ENCODE measurements around the gene KLHL3.

The KLHL3 gene

GRCh38 chr5:137708796-137709559 is 26.9 kb downstream of the KLHL3 start:
- DNase-seq, result peak in 1 of 56 donors; percentile 3

GRCh38 chr5:137708062-137708461 is 27.8 kb downstream of the KLHL3 start:
- no peak for DNase-seq

GRCh38 chr5:137706841-137707240 is 29.0 kb downstream of the KLHL3 start:
- DNase-seq, result no peak

GRCh38 chr5:137705106-137705505 is 30.8 kb downstream of the KLHL3 start:
- no peak for DNase-seq

- peak in 9 of 56 donors; percentile 2 to 30 (median 12) for DNase-seq
Observed at GRCh38 chr5:137703565-137703964, 32.3 kb downstream of the KLHL3 start.

GRCh38 chr5:137700282-137700680 is 35.6 kb downstream of the KLHL3 start:
- no peak for DNase-seq

GRCh38 chr5:137699336-137700281 is 36.3 kb downstream of the KLHL3 start:
- DNase-seq, result no peak

- DNase-seq, result no peak
Observed at GRCh38 chr5:137696481-137696880, 39.4 kb downstream of the KLHL3 start.

- no peak for DNase-seq
Observed at GRCh38 chr5:137695651-137696428, 40.0 kb downstream of the KLHL3 start.

- DNase-seq, result no peak
Observed at GRCh38 chr5:137693951-137694721, 41.8 kb downstream of the KLHL3 start.

GRCh38 chr5:137693307-137693950 is 42.5 kb downstream of the KLHL3 start:
- DNase-seq, result no peak

- no peak for DNase-seq
Observed at GRCh38 chr5:137689306-137689705, 46.6 kb downstream of the KLHL3 start.

GRCh38 chr5:137688210-137688840 is 47.6 kb downstream of the KLHL3 start:
- no peak for DNase-seq

- DNase-seq, result no peak
Observed at GRCh38 chr5:137684761-137685160, 51.1 kb downstream of the KLHL3 start.

- DNase-seq, result no peak
Observed at GRCh38 chr5:137681191-137681590, 54.7 kb downstream of the KLHL3 start.

- no peak for DNase-seq
Observed at GRCh38 chr5:137679910-137680309, 56.0 kb downstream of the KLHL3 start.

GRCh38 chr5:137679195-137679594 is 56.7 kb downstream of the KLHL3 start:
- DNase-seq, result no peak

- DNase-seq, result no peak
Observed at GRCh38 chr5:137672881-137673280, 63.0 kb downstream of the KLHL3 start.

- no peak for DNase-seq
Observed at GRCh38 chr5:137672001-137672400, 63.9 kb downstream of the KLHL3 start.

- DNase-seq, result no peak
Observed at GRCh38 chr5:137669811-137670210, 66.1 kb downstream of the KLHL3 start.

All from nucleus accumbens (tissue), 56 donors.